Suprapubic skin (tissue), 4 donors: ENCODE data around the gene GPI. TPM values are rescaled to one million over a fixed set of nuclear protein-coding genes. Genes with fewer than 3 reads are reported as not detected.
"Not testable (repeated sequence)": the region's sequence is repeated elsewhere in the genome, so short reads cannot be mapped to it uniquely, and the experiment has no call there.

Experiments used
- DNase-seq, 2 donors: peaks; one replicate each; pipeline ENCODE4 v3.0.0-alpha.2; 2019; ENCODE audit warnings: low spot score in 2 of 2
- H3K27ac ChIP-seq: fragments of 200-600 bp; sonication (generic); one replicate; pipeline ENCODE4 v1.5.1; 2019
- H3K27me3 ChIP-seq: fragments of 200-600 bp; sonication (generic); one replicate; pipeline ENCODE4 v1.5.1; 2019
- H3K36me3 ChIP-seq: fragments of 200-600 bp; sonication (generic); one replicate; pipeline ENCODE4 v1.5.1; 2019
- H3K4me1 ChIP-seq: fragments of 200-600 bp; sonication (generic); one replicate; pipeline ENCODE4 v1.5.1; 2019
- H3K4me3 ChIP-seq: fragments of 200-600 bp; sonication (generic); one replicate; pipeline ENCODE4 v1.5.1; 2019; ENCODE audit warnings: mild to moderate bottlenecking
- H3K9me3 ChIP-seq: fragments of 200-600 bp; sonication (generic); one replicate; pipeline ENCODE4 v1.5.1; 2019
- CTCF ChIP-seq, 2 donors: fragments of 200-600 bp in 1 of 2; fragments of 450-650 bp in 1 of 2; sonication (generic) in 1 of 2; IDR thresholded peaks; one replicate each; pipeline ENCODE4 v1.5.1; 2016 to 2019; ENCODE audit warnings: antibody characterized with exemption in 2 of 2, mild to moderate bottlenecking in 1 of 2, moderate library complexity in 1 of 2
- EP300 ChIP-seq: sonication (generic); formaldehyde crosslinking; IDR thresholded peaks from one replicate; pipeline ENCODE4 v1.6.1; 2017; ENCODE audit warnings: antibody characterized with exemption
- POLR2A ChIP-seq, 2 donors: fragments of 450-650 bp; IDR thresholded peaks; one replicate each; pipeline ENCODE4 v1.6.1; 2017; ENCODE audit warnings: antibody characterized with exemption in 2 of 2, mild to moderate bottlenecking in 2 of 2, moderate library complexity in 2 of 2
- POLR2AphosphoS5 ChIP-seq, 3 donors: sonication (generic); formaldehyde crosslinking; IDR thresholded peaks; one replicate each; pipeline ENCODE4 v1.6.1; 2017; ENCODE audit warnings: antibody characterized with exemption in 3 of 3
- WGBS: methylation state at CpG from one replicate; pipeline ENCODE4 v1.1.5; 2018; 5-methylcytosine and 5-hydroxymethylcytosine counted together
- total RNA-seq, 4 donors: library from RNA; depleted of rRNA; stranded (reverse); fragments of >200 nt; gene quantifications; one replicate each; pipeline ENCODE4 v1.1.0, GENCODE V29; 2016

Gene GPI
- total RNA-seq, 4 donors from 2014 or later: 75.8 to 219 (median 180) TPM

- Histone ChIP-seq H3K36me3 (peaks cover 24% of the 10 kb centered on the region), H3K4me1 (peaks cover 35% of the 10 kb centered on the region), H3K27me3 (no peaks in the 10 kb centered on the region), H3K4me3 (peak overlapping the region; percentile 97), H3K9me3 (no peaks in the 10 kb centered on the region), H3K27ac (peak overlapping the region; percentile 84)
- TF ChIP-seq POLR2AphosphoS5 (IDR thresholded peaks at IDR 0.05) (no peak), POLR2A (IDR thresholded peaks at IDR 0.05) (no peak), CTCF (IDR thresholded peaks at IDR 0.05) (no peak), EP300 (no peak)
- DNase-seq: no peak
- 61% methylated on average over 11 of the region's 11 CpGs for WGBS
These were observed 550 bp upstream of the GPI start for GRCh38 chr19:34364462-34364829.

- peaks cover 37% of the 10 kb centered on the region for H3K36me3 ChIP-seq
- no peaks in the 10 kb centered on the region for H3K9me3 ChIP-seq
- H3K27me3 ChIP-seq: no peaks in the 10 kb centered on the region
- peaks cover 29% of the 10 kb centered on the region for H3K4me1 ChIP-seq
- TF ChIP-seq EP300: no peak
- no peak for TF ChIP-seq CTCF (IDR thresholded peaks at IDR 0.05)
- no peak for TF ChIP-seq POLR2AphosphoS5 (IDR thresholded peaks at IDR 0.05)
- TF ChIP-seq POLR2A (IDR thresholded peaks at IDR 0.05): no peak
- H3K27ac ChIP-seq: peak overlapping the region; percentile 84
- peak overlapping the region; percentile 97 for H3K4me3 ChIP-seq
- 13% methylated on average over 26 of the region's 45 CpGs for WGBS
- DNase-seq: no peak
These were observed 736 bp downstream of the GPI start for GRCh38 chr19:34365463-34366401.

- no peak for TF ChIP-seq CTCF (IDR thresholded peaks at IDR 0.05)
- no peak for TF ChIP-seq POLR2A (IDR thresholded peaks at IDR 0.05)
- no peak for TF ChIP-seq EP300
- no peak for TF ChIP-seq POLR2AphosphoS5 (IDR thresholded peaks at IDR 0.05)
- peaks cover 29% of the 10 kb centered on the region for H3K4me1 ChIP-seq
- no peak overlapping the region for H3K27ac ChIP-seq
- WGBS: 56% methylated on average over 9 of the region's 10 CpGs
- no peaks in the 10 kb centered on the region for H3K9me3 ChIP-seq
- H3K27me3 ChIP-seq: no peaks in the 10 kb centered on the region
- peak overlapping the region; percentile 97 for H3K4me3 ChIP-seq
- DNase-seq: no peak
- H3K36me3 ChIP-seq: peaks cover 44% of the 10 kb centered on the region
These were observed 2.0 kb downstream of the GPI start for GRCh38 chr19:34366738-34367623.

- Histone ChIP-seq H3K9me3 (no peaks in the 10 kb centered on the region), H3K4me1 (peaks cover 29% of the 10 kb centered on the region), H3K27ac (no peak overlapping the region), H3K4me3 (no peak overlapping the region), H3K27me3 (no peaks in the 10 kb centered on the region), H3K36me3 (peaks cover 50% of the 10 kb centered on the region)
- TF ChIP-seq POLR2AphosphoS5 (IDR thresholded peaks at IDR 0.05) (no peak), CTCF (IDR thresholded peaks at IDR 0.05) (no peak), POLR2A (IDR thresholded peaks at IDR 0.05) (no peak)
- DNase-seq: no peak
- 83% methylated on average over 8 of the region's 8 CpGs for WGBS
These were observed 2.6 kb downstream of the GPI start for GRCh38 chr19:34367624-34367957.

- Histone ChIP-seq H3K4me3 (no peak overlapping the region), H3K27ac (no peak overlapping the region), H3K4me1 (peaks cover 29% of the 10 kb centered on the region), H3K27me3 (no peaks in the 10 kb centered on the region), H3K9me3 (no peaks in the 10 kb centered on the region), H3K36me3 (peaks cover 57% of the 10 kb centered on the region)
- no peak for TF ChIP-seq EP300
- TF ChIP-seq POLR2AphosphoS5 (IDR thresholded peaks at IDR 0.05): no peak
- no peak for TF ChIP-seq POLR2A (IDR thresholded peaks at IDR 0.05)
- TF ChIP-seq CTCF (IDR thresholded peaks at IDR 0.05): no peak
- WGBS: 100% methylated on average over 2 of the region's 10 CpGs
- DNase-seq: no peak
These were observed 3.3 kb downstream of the GPI start for GRCh38 chr19:34368338-34368737.

- peaks cover 29% of the 10 kb centered on the region for H3K4me1 ChIP-seq
- peaks cover 63% of the 10 kb centered on the region for H3K36me3 ChIP-seq
- WGBS: 95% methylated on average over 10 of the region's 10 CpGs
- not testable (repeated sequence) for H3K4me3 ChIP-seq, H3K9me3 ChIP-seq, H3K27ac ChIP-seq, DNase-seq, H3K27me3 ChIP-seq
These were observed 4.2 kb downstream of the GPI start for GRCh38 chr19:34369166-34369565.
